GM23338 (cell line): ENCODE results near the gene TRAF3. TPM values are rescaled to one million over a fixed set of nuclear protein-coding genes. Genes with fewer than 3 reads are reported as not detected.

Experiments used
- ATAC-seq: fragments of 200-7000 bp; cut with Tn5 transposase; 3 replicates; pipeline ENCODE4 v1.9.1; 2020
- DNase-seq: peaks from one replicate; pipeline ENCODE4 v3.0.0-alpha.2; 2015; ENCODE audit warnings: low spot score
- H2AFZ ChIP-seq: fragments of 200-600 bp; sonication (generic); 2 replicates; pipeline ENCODE4 v1.8.0; 2016; ENCODE audit warnings: antibody characterized with exemption, mild to moderate bottlenecking, moderate library complexity
- H3F3A ChIP-seq: fragments of 200-600 bp; sonication (generic); replicated peaks from 2 replicates; pipeline ENCODE4 v1.8.0; 2017; ENCODE audit warnings: antibody characterized with exemption, mixed run types, low read depth
- H3K27ac ChIP-seq: fragments of 200-600 bp; sonication (generic); 2 replicates; pipeline ENCODE4 v1.6.1; 2016; ENCODE audit warnings: low read depth
- H3K27me3 ChIP-seq: fragments of 200-600 bp; sonication (generic); 2 replicates; pipeline ENCODE4 v1.8.0; 2016; ENCODE audit warnings: mild to moderate bottlenecking, mixed run types, moderate library complexity; ENCODE audit not compliant: insufficient read depth
- H3K36me3 ChIP-seq: fragments of 200-600 bp; sonication (generic); 2 replicates; pipeline ENCODE4 v1.8.0; 2016; ENCODE audit warnings: mild to moderate bottlenecking; ENCODE audit not compliant: insufficient read depth
- H3K4me1 ChIP-seq: fragments of 200-600 bp; sonication (generic); 2 replicates; pipeline ENCODE4 v1.8.0; 2016; ENCODE audit warnings: mild to moderate bottlenecking, moderate library complexity; ENCODE audit not compliant: insufficient read depth
- H3K4me2 ChIP-seq: fragments of 200-600 bp; sonication (generic); 2 replicates; pipeline ENCODE4 v1.7.1; 2017; ENCODE audit warnings: mixed run types
- H3K4me3 ChIP-seq: fragments of 200-600 bp; sonication (generic); 2 replicates; pipeline ENCODE4 v1.6.1; 2016; ENCODE audit warnings: mixed run types
- H3K79me2 ChIP-seq: fragments of 200-600 bp; sonication (generic); replicated peaks from 2 replicates; pipeline ENCODE4 v1.8.0; 2017; ENCODE audit warnings: mild to moderate bottlenecking; ENCODE audit not compliant: insufficient read depth
- H3K9me2 ChIP-seq: fragments of 200-600 bp; sonication (generic); 2 replicates; pipeline ENCODE4 v1.8.0; 2017; ENCODE audit not compliant: insufficient read depth
- H4K20me1 ChIP-seq: fragments of 200-600 bp; sonication (generic); replicated peaks from 2 replicates; pipeline ENCODE4 v1.8.0; 2017; ENCODE audit warnings: mild to moderate bottlenecking; ENCODE audit not compliant: insufficient read depth
- H3K27ac Mint-ChIP-seq: 2 replicates; pipeline ENCODE4 v1.8.0; 2020; ENCODE audit warnings: inconsistent platforms, mild to moderate bottlenecking, moderate library complexity, mixed read lengths
- H3K27me3 Mint-ChIP-seq: 3 replicates; pipeline ENCODE4 v1.8.0; 2022; ENCODE audit warnings: low read depth, mild to moderate bottlenecking, moderate library complexity, mixed read lengths, inconsistent platforms; ENCODE audit not compliant: insufficient read depth, poor library complexity
- H3K36me3 Mint-ChIP-seq: 3 replicates; pipeline ENCODE4 v1.8.0; 2021; ENCODE audit warnings: low read depth, mild to moderate bottlenecking, inconsistent platforms, moderate library complexity, mixed read lengths
- H3K4me1 Mint-ChIP-seq: 3 replicates; pipeline ENCODE4 v1.8.0; 2020; ENCODE audit warnings: mild to moderate bottlenecking, inconsistent platforms, mixed read lengths
- H3K4me3 Mint-ChIP-seq: 3 replicates; pipeline ENCODE4 v1.8.0; 2021; ENCODE audit warnings: moderate library complexity, mild to moderate bottlenecking, inconsistent platforms, mixed read lengths
- H3K9me3 Mint-ChIP-seq: 3 replicates; pipeline ENCODE4 v1.8.0; 2020; ENCODE audit warnings: moderate library complexity, mild to moderate bottlenecking, inconsistent platforms, mixed read lengths
- CREB1 ChIP-seq: fragments of 250-450 bp; sonication (Bioruptor Pico); IDR thresholded peaks from 2 replicates; pipeline ENCODE4 v1.5.0; 2020; ENCODE audit warnings: low read depth, mild to moderate bottlenecking, moderate library complexity
- EZH2 ChIP-seq: fragments of 200-600 bp; sonication (generic); IDR thresholded peaks from one replicate; pipeline ENCODE4 v1.8.0; 2017; ENCODE audit warnings: antibody characterized with exemption, mild to moderate bottlenecking, low read depth; ENCODE audit not compliant: unreplicated experiment
- EZH2phosphoT487 ChIP-seq: fragments of 200-600 bp; sonication (generic); IDR thresholded peaks from one replicate; pipeline ENCODE4 v1.8.1; 2018; ENCODE audit warnings: antibody characterized with exemption; ENCODE audit not compliant: unreplicated experiment
- JUNB ChIP-seq: IDR thresholded peaks from one replicate; pipeline ENCODE4 v1.6.1; 2016; ENCODE audit warnings: antibody characterized with exemption; ENCODE audit not compliant: unreplicated experiment
- NANOG ChIP-seq: IDR thresholded peaks from 2 replicates; pipeline ENCODE4 v1.6.1; 2016; ENCODE audit warnings: antibody characterized with exemption, borderline replicate concordance
- POLR2AphosphoS5 ChIP-seq: IDR thresholded peaks from 2 replicates; pipeline ENCODE4 v1.6.1; 2016; ENCODE audit warnings: antibody characterized with exemption, low read depth
- STAT1 ChIP-seq: IDR thresholded peaks from one replicate; pipeline ENCODE4 v1.6.1; 2016; ENCODE audit warnings: antibody characterized with exemption; ENCODE audit not compliant: unreplicated experiment
- ZNF114 ChIP-seq: fragments of 250-450 bp; sonication (Bioruptor Pico); IDR thresholded peaks from 2 replicates; pipeline ENCODE4 v1.5.0; 2020; ENCODE audit warnings: mild to moderate bottlenecking, moderate library complexity
- ZNF331 ChIP-seq: fragments of 250-450 bp; sonication (Bioruptor Pico); IDR thresholded peaks from 2 replicates; pipeline ENCODE4 v1.5.0; 2020; ENCODE audit warnings: low read depth, mild to moderate bottlenecking, moderate library complexity
- polyA plus RNA-seq: library from polyadenylated mRNA; unstranded; fragments of >200 nt; fragmentation: Nextera tagmentation; extraction: Ambion mirVana; gene quantifications from 2 replicates; pipeline ENCODE4 v1.2.1, GENCODE V29; 2016
- total RNA-seq: library from RNA; depleted of rRNA; stranded (reverse); fragments of >200 nt; shearing (Covaris generic); gene quantifications from 2 replicates; pipeline ENCODE4 v1.2.3, GENCODE V29; 2014
- TF ChIP-seq, protein P1 (sequence below): IDR thresholded peaks from 2 replicates; pipeline ENCODE4 v1.6.1; 2016; ENCODE audit warnings: antibody characterized with exemption
- TF ChIP-seq, protein P2 (sequence below): fragments of 250-450 bp; sonication (Bioruptor Pico); IDR thresholded peaks from 2 replicates; pipeline ENCODE4 v1.5.0; 2020; ENCODE audit warnings: mild to moderate bottlenecking, moderate library complexity
- TF ChIP-seq, protein P3 (sequence below), 2 experiments: fragments of 200-600 bp in 1 of 2; sonication (generic) in 1 of 2; conservative IDR thresholded peaks; 2 replicates each; pipeline versions ENCODE4 v1.5.1 to v1.6.1; 2016 to 2017; ENCODE audit warnings: antibody characterized with exemption in 2 of 2, low read depth in 2 of 2, mild to moderate bottlenecking in 2 of 2, moderate library complexity in 1 of 2
- TF ChIP-seq, protein P4 (sequence below): IDR thresholded peaks from one replicate; pipeline ENCODE4 v1.6.1; 2018; ENCODE audit warnings: antibody characterized with exemption; ENCODE audit not compliant: unreplicated experiment

Gene TRAF3
- total and polyA plus RNA-seq, 2 experiments from 2014 or later: 3.7 to 9.3 TPM

DNA sequence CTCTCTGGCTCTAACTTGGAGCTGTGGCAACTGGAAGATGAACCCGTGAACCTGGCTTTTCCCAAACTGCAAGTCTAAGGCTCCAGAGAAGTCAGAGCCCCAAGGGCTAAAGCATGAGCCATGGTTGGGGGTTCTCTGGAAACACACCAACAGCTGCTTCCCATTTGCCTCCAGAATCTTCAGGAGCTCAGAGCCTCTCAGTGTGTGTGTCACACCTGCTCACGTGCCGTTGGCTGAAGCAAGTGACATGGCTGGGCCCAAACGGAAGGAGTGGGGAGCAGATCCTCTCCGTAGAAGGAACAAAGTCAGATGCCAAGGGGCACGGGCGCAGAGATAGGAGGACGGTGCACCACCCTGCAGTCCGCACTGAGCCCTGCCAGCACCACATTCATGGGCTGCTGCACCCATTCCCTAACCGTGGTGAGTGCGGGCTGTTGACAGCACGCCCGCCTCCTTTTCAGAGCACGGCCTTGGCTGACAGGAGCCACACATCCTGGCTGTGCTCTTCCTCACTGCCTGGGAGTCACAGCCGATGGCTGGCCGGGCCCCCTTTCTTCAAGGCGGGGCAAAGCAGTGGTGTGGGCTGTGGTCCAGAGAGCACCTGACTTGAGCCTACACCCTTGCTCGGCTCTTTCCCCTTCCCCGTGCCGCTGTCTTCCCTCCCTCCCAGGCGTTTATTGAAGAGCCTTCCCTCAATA, 16.6 kb upstream of the TRAF3 start:
- Mint-ChIP-seq H3K9me3 (no peaks in the 10 kb centered on the region), H3K27ac (no peak overlapping the region; the same call in 1 of the 2 replicates), H3K36me3 (no peaks in the 10 kb centered on the region), H3K4me1 (peaks cover 29% of the 10 kb centered on the region), H3K4me3 (peak overlapping the region; percentile 9; the same call in 1 of the 3 replicates), H3K27me3 (no peaks in the 10 kb centered on the region)
- Histone ChIP-seq H3K4me3 (no peak overlapping the region), H3K4me2 (peak overlapping the region; percentile 22; the same call in 1 of the 2 replicates), H3K27ac (no peak overlapping the region), H3K27me3 (no peaks in the 10 kb centered on the region), H4K20me1 (no peaks in the 10 kb centered on the region), H3K9me2 (no peaks in the 10 kb centered on the region), H3K79me2 (no peaks in the 10 kb centered on the region), H3K4me1 (peaks cover 17% of the 10 kb centered on the region), H2AFZ (peak overlapping the region; percentile 72), H3K36me3 (no peaks in the 10 kb centered on the region), H3F3A (no peaks in the 10 kb centered on the region)
- TF ChIP-seq, protein P1, sequence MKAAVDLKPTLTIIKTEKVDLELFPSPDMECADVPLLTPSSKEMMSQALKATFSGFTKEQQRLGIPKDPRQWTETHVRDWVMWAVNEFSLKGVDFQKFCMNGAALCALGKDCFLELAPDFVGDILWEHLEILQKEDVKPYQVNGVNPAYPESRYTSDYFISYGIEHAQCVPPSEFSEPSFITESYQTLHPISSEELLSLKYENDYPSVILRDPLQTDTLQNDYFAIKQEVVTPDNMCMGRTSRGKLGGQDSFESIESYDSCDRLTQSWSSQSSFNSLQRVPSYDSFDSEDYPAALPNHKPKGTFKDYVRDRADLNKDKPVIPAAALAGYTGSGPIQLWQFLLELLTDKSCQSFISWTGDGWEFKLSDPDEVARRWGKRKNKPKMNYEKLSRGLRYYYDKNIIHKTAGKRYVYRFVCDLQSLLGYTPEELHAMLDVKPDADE: no peak
- TF ChIP-seq, protein P2, sequence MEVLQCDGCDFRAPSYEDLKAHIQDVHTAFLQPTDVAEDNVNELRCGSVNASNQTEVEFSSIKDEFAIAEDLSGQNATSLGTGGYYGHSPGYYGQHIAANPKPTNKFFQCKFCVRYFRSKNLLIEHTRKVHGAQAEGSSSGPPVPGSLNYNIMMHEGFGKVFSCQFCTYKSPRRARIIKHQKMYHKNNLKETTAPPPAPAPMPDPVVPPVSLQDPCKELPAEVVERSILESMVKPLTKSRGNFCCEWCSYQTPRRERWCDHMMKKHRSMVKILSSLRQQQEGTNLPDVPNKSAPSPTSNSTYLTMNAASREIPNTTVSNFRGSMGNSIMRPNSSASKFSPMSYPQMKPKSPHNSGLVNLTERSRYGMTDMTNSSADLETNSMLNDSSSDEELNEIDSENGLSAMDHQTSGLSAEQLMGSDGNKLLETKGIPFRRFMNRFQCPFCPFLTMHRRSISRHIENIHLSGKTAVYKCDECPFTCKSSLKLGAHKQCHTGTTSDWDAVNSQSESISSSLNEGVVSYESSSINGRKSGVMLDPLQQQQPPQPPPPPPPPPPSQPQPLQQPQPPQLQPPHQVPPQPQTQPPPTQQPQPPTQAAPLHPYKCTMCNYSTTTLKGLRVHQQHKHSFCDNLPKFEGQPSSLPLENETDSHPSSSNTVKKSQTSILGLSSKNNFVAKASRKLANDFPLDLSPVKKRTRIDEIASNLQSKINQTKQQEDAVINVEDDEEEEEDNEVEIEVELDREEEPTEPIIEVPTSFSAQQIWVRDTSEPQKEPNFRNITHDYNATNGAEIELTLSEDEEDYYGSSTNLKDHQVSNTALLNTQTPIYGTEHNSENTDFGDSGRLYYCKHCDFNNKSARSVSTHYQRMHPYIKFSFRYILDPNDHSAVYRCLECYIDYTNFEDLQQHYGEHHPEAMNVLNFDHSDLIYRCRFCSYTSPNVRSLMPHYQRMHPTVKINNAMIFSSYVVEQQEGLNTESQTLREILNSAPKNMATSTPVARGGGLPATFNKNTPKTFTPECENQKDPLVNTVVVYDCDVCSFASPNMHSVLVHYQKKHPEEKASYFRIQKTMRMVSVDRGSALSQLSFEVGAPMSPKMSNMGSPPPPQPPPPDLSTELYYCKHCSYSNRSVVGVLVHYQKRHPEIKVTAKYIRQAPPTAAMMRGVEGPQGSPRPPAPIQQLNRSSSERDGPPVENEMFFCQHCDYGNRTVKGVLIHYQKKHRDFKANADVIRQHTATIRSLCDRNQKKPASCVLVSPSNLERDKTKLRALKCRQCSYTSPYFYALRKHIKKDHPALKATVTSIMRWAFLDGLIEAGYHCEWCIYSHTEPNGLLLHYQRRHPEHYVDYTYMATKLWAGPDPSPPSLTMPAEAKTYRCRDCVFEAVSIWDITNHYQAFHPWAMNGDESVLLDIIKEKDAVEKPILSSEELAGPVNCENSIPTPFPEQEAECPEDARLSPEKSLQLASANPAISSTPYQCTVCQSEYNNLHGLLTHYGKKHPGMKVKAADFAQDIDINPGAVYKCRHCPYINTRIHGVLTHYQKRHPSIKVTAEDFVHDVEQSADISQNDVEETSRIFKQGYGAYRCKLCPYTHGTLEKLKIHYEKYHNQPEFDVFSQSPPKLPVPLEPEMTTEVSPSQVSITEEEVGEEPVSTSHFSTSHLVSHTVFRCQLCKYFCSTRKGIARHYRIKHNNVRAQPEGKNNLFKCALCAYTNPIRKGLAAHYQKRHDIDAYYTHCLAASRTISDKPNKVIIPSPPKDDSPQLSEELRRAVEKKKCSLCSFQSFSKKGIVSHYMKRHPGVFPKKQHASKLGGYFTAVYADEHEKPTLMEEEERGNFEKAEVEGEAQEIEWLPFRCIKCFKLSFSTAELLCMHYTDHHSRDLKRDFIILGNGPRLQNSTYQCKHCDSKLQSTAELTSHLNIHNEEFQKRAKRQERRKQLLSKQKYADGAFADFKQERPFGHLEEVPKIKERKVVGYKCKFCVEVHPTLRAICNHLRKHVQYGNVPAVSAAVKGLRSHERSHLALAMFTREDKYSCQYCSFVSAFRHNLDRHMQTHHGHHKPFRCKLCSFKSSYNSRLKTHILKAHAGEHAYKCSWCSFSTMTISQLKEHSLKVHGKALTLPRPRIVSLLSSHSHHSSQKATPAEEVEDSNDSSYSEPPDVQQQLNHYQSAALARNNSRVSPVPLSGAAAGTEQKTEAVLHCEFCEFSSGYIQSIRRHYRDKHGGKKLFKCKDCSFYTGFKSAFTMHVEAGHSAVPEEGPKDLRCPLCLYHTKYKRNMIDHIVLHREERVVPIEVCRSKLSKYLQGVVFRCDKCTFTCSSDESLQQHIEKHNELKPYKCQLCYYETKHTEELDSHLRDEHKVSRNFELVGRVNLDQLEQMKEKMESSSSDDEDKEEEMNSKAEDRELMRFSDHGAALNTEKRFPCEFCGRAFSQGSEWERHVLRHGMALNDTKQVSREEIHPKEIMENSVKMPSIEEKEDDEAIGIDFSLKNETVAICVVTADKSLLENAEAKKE: no peak
- TF ChIP-seq EZH2phosphoT487: no peak
- no peak for TF ChIP-seq ZNF114 (CRISPR knock-in tag)
- TF ChIP-seq NANOG: no peak
- TF ChIP-seq, protein P3, sequence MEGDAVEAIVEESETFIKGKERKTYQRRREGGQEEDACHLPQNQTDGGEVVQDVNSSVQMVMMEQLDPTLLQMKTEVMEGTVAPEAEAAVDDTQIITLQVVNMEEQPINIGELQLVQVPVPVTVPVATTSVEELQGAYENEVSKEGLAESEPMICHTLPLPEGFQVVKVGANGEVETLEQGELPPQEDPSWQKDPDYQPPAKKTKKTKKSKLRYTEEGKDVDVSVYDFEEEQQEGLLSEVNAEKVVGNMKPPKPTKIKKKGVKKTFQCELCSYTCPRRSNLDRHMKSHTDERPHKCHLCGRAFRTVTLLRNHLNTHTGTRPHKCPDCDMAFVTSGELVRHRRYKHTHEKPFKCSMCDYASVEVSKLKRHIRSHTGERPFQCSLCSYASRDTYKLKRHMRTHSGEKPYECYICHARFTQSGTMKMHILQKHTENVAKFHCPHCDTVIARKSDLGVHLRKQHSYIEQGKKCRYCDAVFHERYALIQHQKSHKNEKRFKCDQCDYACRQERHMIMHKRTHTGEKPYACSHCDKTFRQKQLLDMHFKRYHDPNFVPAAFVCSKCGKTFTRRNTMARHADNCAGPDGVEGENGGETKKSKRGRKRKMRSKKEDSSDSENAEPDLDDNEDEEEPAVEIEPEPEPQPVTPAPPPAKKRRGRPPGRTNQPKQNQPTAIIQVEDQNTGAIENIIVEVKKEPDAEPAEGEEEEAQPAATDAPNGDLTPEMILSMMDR (conservative IDR thresholded peaks at IDR 0.05; ENCODE audit: low read depth in 2 of 2): no peak
- no peak for TF ChIP-seq POLR2AphosphoS5
- no peak for TF ChIP-seq JUNB
- no peak for TF ChIP-seq EZH2
- no peak for TF ChIP-seq CREB1
- TF ChIP-seq, protein P4, sequence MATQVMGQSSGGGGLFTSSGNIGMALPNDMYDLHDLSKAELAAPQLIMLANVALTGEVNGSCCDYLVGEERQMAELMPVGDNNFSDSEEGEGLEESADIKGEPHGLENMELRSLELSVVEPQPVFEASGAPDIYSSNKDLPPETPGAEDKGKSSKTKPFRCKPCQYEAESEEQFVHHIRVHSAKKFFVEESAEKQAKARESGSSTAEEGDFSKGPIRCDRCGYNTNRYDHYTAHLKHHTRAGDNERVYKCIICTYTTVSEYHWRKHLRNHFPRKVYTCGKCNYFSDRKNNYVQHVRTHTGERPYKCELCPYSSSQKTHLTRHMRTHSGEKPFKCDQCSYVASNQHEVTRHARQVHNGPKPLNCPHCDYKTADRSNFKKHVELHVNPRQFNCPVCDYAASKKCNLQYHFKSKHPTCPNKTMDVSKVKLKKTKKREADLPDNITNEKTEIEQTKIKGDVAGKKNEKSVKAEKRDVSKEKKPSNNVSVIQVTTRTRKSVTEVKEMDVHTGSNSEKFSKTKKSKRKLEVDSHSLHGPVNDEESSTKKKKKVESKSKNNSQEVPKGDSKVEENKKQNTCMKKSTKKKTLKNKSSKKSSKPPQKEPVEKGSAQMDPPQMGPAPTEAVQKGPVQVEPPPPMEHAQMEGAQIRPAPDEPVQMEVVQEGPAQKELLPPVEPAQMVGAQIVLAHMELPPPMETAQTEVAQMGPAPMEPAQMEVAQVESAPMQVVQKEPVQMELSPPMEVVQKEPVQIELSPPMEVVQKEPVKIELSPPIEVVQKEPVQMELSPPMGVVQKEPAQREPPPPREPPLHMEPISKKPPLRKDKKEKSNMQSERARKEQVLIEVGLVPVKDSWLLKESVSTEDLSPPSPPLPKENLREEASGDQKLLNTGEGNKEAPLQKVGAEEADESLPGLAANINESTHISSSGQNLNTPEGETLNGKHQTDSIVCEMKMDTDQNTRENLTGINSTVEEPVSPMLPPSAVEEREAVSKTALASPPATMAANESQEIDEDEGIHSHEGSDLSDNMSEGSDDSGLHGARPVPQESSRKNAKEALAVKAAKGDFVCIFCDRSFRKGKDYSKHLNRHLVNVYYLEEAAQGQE: no peak
- no peak for TF ChIP-seq STAT1
- TF ChIP-seq ZNF331 (CRISPR knock-in tag): no peak
- DNase-seq: peak; percentile 66
- ATAC-seq: peak; percentile 71
